ENCODE measurements around the gene DENND1C.

- TF ChIP-seq, protein P1, sequence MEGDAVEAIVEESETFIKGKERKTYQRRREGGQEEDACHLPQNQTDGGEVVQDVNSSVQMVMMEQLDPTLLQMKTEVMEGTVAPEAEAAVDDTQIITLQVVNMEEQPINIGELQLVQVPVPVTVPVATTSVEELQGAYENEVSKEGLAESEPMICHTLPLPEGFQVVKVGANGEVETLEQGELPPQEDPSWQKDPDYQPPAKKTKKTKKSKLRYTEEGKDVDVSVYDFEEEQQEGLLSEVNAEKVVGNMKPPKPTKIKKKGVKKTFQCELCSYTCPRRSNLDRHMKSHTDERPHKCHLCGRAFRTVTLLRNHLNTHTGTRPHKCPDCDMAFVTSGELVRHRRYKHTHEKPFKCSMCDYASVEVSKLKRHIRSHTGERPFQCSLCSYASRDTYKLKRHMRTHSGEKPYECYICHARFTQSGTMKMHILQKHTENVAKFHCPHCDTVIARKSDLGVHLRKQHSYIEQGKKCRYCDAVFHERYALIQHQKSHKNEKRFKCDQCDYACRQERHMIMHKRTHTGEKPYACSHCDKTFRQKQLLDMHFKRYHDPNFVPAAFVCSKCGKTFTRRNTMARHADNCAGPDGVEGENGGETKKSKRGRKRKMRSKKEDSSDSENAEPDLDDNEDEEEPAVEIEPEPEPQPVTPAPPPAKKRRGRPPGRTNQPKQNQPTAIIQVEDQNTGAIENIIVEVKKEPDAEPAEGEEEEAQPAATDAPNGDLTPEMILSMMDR (IDR thresholded peaks at IDR 0.05; ENCODE audit: low read length) = no peak
- no peak for TF ChIP-seq EZH2 (IDR thresholded peaks at IDR 0.05; ENCODE audit: borderline replicate concordance, low read length)
These were observed 46.4 kb upstream of the DENND1C start for GRCh38 chr19:6527893-6528543.
